Prostate gland (tissue), 2 donors: ENCODE measurements around the gene MED29.

Source experiments
- CTCF ChIP-seq, 4 experiments: fragments of 200-600 bp in 2 of 4; fragments of 450-650 bp in 2 of 4; sonication (generic) in 2 of 4; IDR thresholded peaks; 1 replicate in 3 of 4; 2 replicates in 1 of 4; pipeline ENCODE4 v1.5.1; 2016 to 2019; ENCODE audit warnings: antibody characterized with exemption in 4 of 4, mild to moderate bottlenecking in 2 of 4, moderate library complexity in 2 of 4
- POLR2A ChIP-seq: fragments of 450-650 bp; IDR thresholded peaks from one replicate; pipeline ENCODE4 v1.6.1; 2016; ENCODE audit warnings: antibody characterized with exemption, mild to moderate bottlenecking

- TF ChIP-seq CTCF (IDR thresholded peaks at IDR 0.05) (no peak), POLR2A (no peak)
These were observed 30.6 kb upstream of the MED29 start for GRCh38 chr19:39360599-39360998.
